Pancreas (tissue), 10 donors: ENCODE measurements around the gene CHI3L2. TPM values are rescaled to one million over a fixed set of nuclear protein-coding genes. Genes with fewer than 3 reads are reported as not detected.

Experiments used
- ATAC-seq, 4 donors: fragments of 200-7000 bp; cut with Tn5 transposase; one replicate each; pipeline versions ENCODE4 v1.8.0 to v1.9.1; 2020; ENCODE audit warnings: mild to moderate bottlenecking in 4 of 4, moderate library complexity in 4 of 4
- DNase-seq, 6 donors: peaks; one replicate each; pipeline ENCODE4 v3.0.0-alpha.2; 2020
- FAIRE-seq: peaks from 2 replicates; lab custom pipeline; 2012; peaks lifted over from hg19 to GRCh38; lab: Jason Lieb, UNC
- H3K27ac ChIP-seq, 4 donors: fragments of 200-600 bp; sonication (generic); 1 replicate in 3 of 4; 2 replicates in 1 of 4; pipeline versions ENCODE4 v1.5.0 to v1.8.0; 2020
- H3K27me3 ChIP-seq, 4 donors: fragments of 200-600 bp; one replicate each; pipeline ENCODE4 v1.8.0; 2021
- H3K36me3 ChIP-seq, 3 donors: fragments of 200-600 bp; sonication (generic) in 1 of 3; one replicate each; pipeline versions ENCODE4 v1.5.0 to v1.8.0; 2020 to 2021
- H3K4me1 ChIP-seq, 3 donors: fragments of 200-600 bp; one replicate each; pipeline ENCODE4 v1.8.0; 2021
- H3K4me3 ChIP-seq, 4 donors: fragments of 200-600 bp; sonication (generic) in 2 of 4; one replicate each; pipeline versions ENCODE4 v1.5.0 to v1.8.0; 2020 to 2021
- H3K9me3 ChIP-seq, 4 donors: fragments of 200-600 bp; one replicate each; pipeline ENCODE4 v1.8.0; 2021
- CTCF ChIP-seq, 4 donors: fragments of 200-600 bp; sonication (generic) in 3 of 4; IDR thresholded peaks; one replicate each; pipeline versions ENCODE4 v1.5.0 to v1.8.0; 2021; ENCODE audit warnings: antibody characterized with exemption in 4 of 4
- WGBS, 2 donors: extraction: QIAGEN DNeasy Blood & Tissue Kit; methylation state at CpG; one replicate each; pipeline ENCODE4 v1.1.7; 2013; 5-methylcytosine and 5-hydroxymethylcytosine counted together
- intact Hi-C, 3 donors: fragments of 100-400 bp; cut with DNase I; formaldehyde crosslinking; loops; one replicate each; pipeline versions ENCODE4 v1.11.1 to v1.14.2; 2022
- polyA plus RNA-seq, 2 donors: library from polyadenylated mRNA; stranded (reverse); fragments of 200-250 nt; gene quantifications; one replicate each; pipeline ENCODE4 v1.2.3, GENCODE V29; 2013
- total RNA-seq, 6 donors: library from RNA; stranded (reverse); fragmentation: NEBNext Ultra II Directional in 4 of 6; extraction: Animal tissue kit (Norgen Biotek cat#: 25700) in 4 of 6; gene quantifications; one replicate each; pipeline versions ENCODE4 v1.2.1 to v1.2.4, GENCODE V29; 2021 to 2023
- donor health status: healthy with polysubstance abuse.
- donor health status: DM: no; HTN: no; CAD: no; lungs with moderate emphysema.
- donor health status: DM: no; HTN: no; CAD: no.
- donor health status: control.
- donor health status: control.
- donor health status: Bipolar disorder and iron deficiency.
- donor health status: DM: yes; HTN: yes; CAD: no.
- donor health status: DM: no; HTN: no; CAD: no.
- donor health status: DM: no; HTN: no; CAD: no.
- donor health status: DM: yes; HTN: yes; CAD: no.

CHI3L2 gene
- total and polyA plus RNA-seq, 8 donors = 0.07 to 1.2 (median 0.66) TPM; not detected in 3

GRCh38 chr1:111208921-111209320 is 18.6 kb upstream of the CHI3L2 start:
- no peak for FAIRE-seq
- no peak for TF ChIP-seq CTCF (IDR thresholded peaks at IDR 0.05)
- intact Hi-C loops = no loop called here

GRCh38 chr1:111209622-111210021 is 17.9 kb upstream of the CHI3L2 start:
- Histone ChIP-seq H3K36me3 (no peaks in the 10 kb centered on the region), H3K27me3 (no peaks in the 10 kb centered on the region), H3K4me3 (no peak overlapping the region), H3K27ac (no peak overlapping the region), H3K9me3 (no peaks in the 10 kb centered on the region), H3K4me1 (peaks cover 0 to 5% (median 0%) of the 10 kb centered on the region in 3 donors)
- FAIRE-seq (no peak), ATAC-seq (no peak), DNase-seq (no peak)
- WGBS, 2 donors = 68 to 89% methylated on average over 4 of the region's 4 CpGs
- intact Hi-C loops = no loop called here
- no peak for TF ChIP-seq CTCF (IDR thresholded peaks at IDR 0.05)

More at GRCh38 chr1:111208921-111209320, 18.6 kb upstream of the CHI3L2 start:
- DNase-seq (no peak), ATAC-seq (no peak)
- no peak overlapping the region for H3K4me3 ChIP-seq
- no peaks in the 10 kb centered on the region for H3K9me3 ChIP-seq
- no peaks in the 10 kb centered on the region for H3K27me3 ChIP-seq
- peaks cover 0 to 5% (median 0%) of the 10 kb centered on the region in 3 donors for H3K4me1 ChIP-seq
- H3K27ac ChIP-seq = no peak overlapping the region
- 28 to 47% methylated on average over 1 of the region's 1 CpG for WGBS, 2 donors
- H3K36me3 ChIP-seq = no peaks in the 10 kb centered on the region

- Histone ChIP-seq H3K27ac (no peak overlapping the region), H3K4me1 (no peaks in the 10 kb centered on the region), H3K4me3 (no peak overlapping the region), H3K27me3 (no peaks in the 10 kb centered on the region), H3K9me3 (no peaks in the 10 kb centered on the region), H3K36me3 (no peaks in the 10 kb centered on the region)
- DNase-seq (no peak), ATAC-seq (no peak), FAIRE-seq (no peak)
- intact Hi-C loops = no loop called here
- no peak for TF ChIP-seq CTCF (IDR thresholded peaks at IDR 0.05)
- WGBS, 2 donors = 63 to 71% methylated on average over 1 of the region's 1 CpG
Observed at GRCh38 chr1:111211921-111212320, 15.6 kb upstream of the CHI3L2 start.

GRCh38 chr1:111212634-111213335 is 14.7 kb upstream of the CHI3L2 start:
- FAIRE-seq = no peak

More at GRCh38 chr1:111212634-111213335, 14.7 kb upstream of the CHI3L2 start:
- WGBS, 2 donors = 80% methylated on average over 5 of the region's 5 CpGs
- ATAC-seq = no peak
- Histone ChIP-seq H3K27ac (no peak overlapping the region), H3K9me3 (no peaks in the 10 kb centered on the region), H3K27me3 (no peaks in the 10 kb centered on the region), H3K36me3 (no peaks in the 10 kb centered on the region), H3K4me3 (no peak overlapping the region), H3K4me1 (no peaks in the 10 kb centered on the region)
- intact Hi-C loops = no loop called here
- no peak for DNase-seq
- no peak for TF ChIP-seq CTCF (IDR thresholded peaks at IDR 0.05)
